SU-DHL-6 (cell line): Measurements from ENCODE around the gene VSTM4.

Source experiments
- H2AFZ ChIP-seq: fragments of 200-600 bp; sonication (generic); 2 replicates; pipeline ENCODE4 v1.6.1; 2014; ENCODE audit warnings: low read depth, mild to moderate bottlenecking, moderate library complexity, mixed read lengths, antibody characterized with exemption, low read length; ENCODE audit not compliant: severe bottlenecking
- H3F3A ChIP-seq: fragments of 200-600 bp; shearing (Covaris generic); 2 replicates; pipeline ENCODE4 v1.6.0; 2016; ENCODE audit warnings: antibody characterized with exemption, mild to moderate bottlenecking; ENCODE audit not compliant: insufficient read depth
- H3K27ac ChIP-seq: fragments of 200-600 bp; sonication (generic); 2 replicates; pipeline ENCODE4 v1.5.1; 2016; ENCODE audit warnings: low read depth, mild to moderate bottlenecking, low read length, moderate library complexity, mixed read lengths
- H3K27me3 ChIP-seq: fragments of 200-600 bp; sonication (generic), shearing (Covaris generic); 2 replicates; pipeline ENCODE4 v1.6.0; 2014; ENCODE audit warnings: mild to moderate bottlenecking, low read length
- H3K36me3 ChIP-seq: fragments of 200-600 bp; sonication (generic); 2 replicates; pipeline ENCODE4 v1.6.1; 2014; ENCODE audit warnings: mild to moderate bottlenecking, low read length, mixed read lengths
- H3K4me2 ChIP-seq: fragments of 300-600, 200-600 bp; shearing (Covaris generic), sonication (generic); 2 replicates; pipeline ENCODE4 v1.6.0; 2014; ENCODE audit warnings: low read length, low read depth, mild to moderate bottlenecking; ENCODE audit not compliant: poor library complexity, severe bottlenecking
- H3K4me3 ChIP-seq: fragments of 200-600 bp; sonication (generic); 2 replicates; pipeline ENCODE4 v1.5.1; 2014; ENCODE audit warnings: antibody characterized with exemption, low read length, mild to moderate bottlenecking, mixed read lengths; ENCODE audit not compliant: insufficient read depth, poor library complexity, severe bottlenecking
- H3K79me2 ChIP-seq: fragments of 200-600 bp; sonication (generic); 2 replicates; pipeline ENCODE4 v1.6.1; 2014; ENCODE audit warnings: mild to moderate bottlenecking, low read length, moderate library complexity; ENCODE audit not compliant: insufficient read depth
- H3K9ac ChIP-seq: fragments of 200-600 bp; sonication (generic); 2 replicates; pipeline ENCODE4 v1.7.0; 2014; ENCODE audit warnings: mild to moderate bottlenecking, low read length
- H3K9me2 ChIP-seq: fragments of 200-600 bp; sonication (generic); replicated peaks from 2 replicates; pipeline ENCODE4 v1.6.1; 2014; ENCODE audit warnings: low read length; ENCODE audit not compliant: insufficient read depth
- H3K9me3 ChIP-seq: fragments of 200-600 bp; sonication (generic); 2 replicates; pipeline ENCODE4 v1.6.1; 2014; ENCODE audit warnings: low read length, mixed read lengths; ENCODE audit not compliant: insufficient read depth
- H4K20me1 ChIP-seq: fragments of 200-600 bp; sonication (generic); 2 replicates; pipeline ENCODE4 v1.6.1; 2014; ENCODE audit warnings: low read depth, mild to moderate bottlenecking, antibody characterized with exemption, low read length, moderate library complexity, mixed read lengths
- CTCF ChIP-seq: fragments of 200-600 bp; sonication (generic); IDR thresholded peaks from one replicate; pipeline ENCODE4 v1.5.1; 2017; ENCODE audit warnings: antibody characterized with exemption, mild to moderate bottlenecking, low read length, moderate library complexity; ENCODE audit not compliant: insufficient read depth, poor library complexity, severe bottlenecking
- EZH2phosphoT487 ChIP-seq: fragments of 200-600 bp; sonication (generic), shearing (Covaris generic); conservative IDR thresholded peaks from 2 replicates; pipeline ENCODE4 v1.6.1; 2018; ENCODE audit warnings: mild to moderate bottlenecking, antibody characterized with exemption, low read length, moderate library complexity, mixed read lengths

The VSTM4 gene

GRCh38 chr10:49152663-49153062 lies 37.3 kb upstream of the VSTM4 start:
- Histone ChIP-seq H3K9me2 (no peaks in the 10 kb centered on the region), H3K36me3 (no peaks in the 10 kb centered on the region), H4K20me1 (no peaks in the 10 kb centered on the region), H3K4me2 (no peak overlapping the region), H3K27ac (no peak overlapping the region), H3F3A (no peaks in the 10 kb centered on the region), H3K4me3 (no peak overlapping the region), H3K9ac (no peak overlapping the region), H3K27me3 (no peaks in the 10 kb centered on the region), H2AFZ (no peak overlapping the region), H3K9me3 (no peaks in the 10 kb centered on the region), H3K79me2 (no peaks in the 10 kb centered on the region)
- TF ChIP-seq CTCF: no peak
- no peak for TF ChIP-seq EZH2phosphoT487

- H3K36me3 ChIP-seq: no peaks in the 10 kb centered on the region
- no peak overlapping the region for H2AFZ ChIP-seq
- no peaks in the 10 kb centered on the region for H4K20me1 ChIP-seq
- H3K9me3 ChIP-seq: no peaks in the 10 kb centered on the region
- H3K4me2 ChIP-seq: no peak overlapping the region
- H3K27me3 ChIP-seq: no peaks in the 10 kb centered on the region
- no peaks in the 10 kb centered on the region for H3K9me2 ChIP-seq
- H3K9ac ChIP-seq: no peak overlapping the region
- no peak overlapping the region for H3K27ac ChIP-seq
- no peak overlapping the region for H3K4me3 ChIP-seq
- no peaks in the 10 kb centered on the region for H3K79me2 ChIP-seq
- no peaks in the 10 kb centered on the region for H3F3A ChIP-seq
- no peak for TF ChIP-seq EZH2phosphoT487
- TF ChIP-seq CTCF: no peak
These were observed 36.7 kb upstream of the VSTM4 start for GRCh38 chr10:49152037-49152436.

- no peaks in the 10 kb centered on the region for H3F3A ChIP-seq
- no peak overlapping the region for H2AFZ ChIP-seq
- H3K27me3 ChIP-seq: no peaks in the 10 kb centered on the region
- no peak overlapping the region for H3K4me2 ChIP-seq
- TF ChIP-seq EZH2phosphoT487 (no peak), CTCF (no peak)
- no peaks in the 10 kb centered on the region for H3K9me2 ChIP-seq
- H3K9me3 ChIP-seq: no peaks in the 10 kb centered on the region
- H3K9ac ChIP-seq: no peak overlapping the region
- no peaks in the 10 kb centered on the region for H3K36me3 ChIP-seq
- no peak overlapping the region for H3K27ac ChIP-seq
- H3K79me2 ChIP-seq: no peaks in the 10 kb centered on the region
- no peaks in the 10 kb centered on the region for H4K20me1 ChIP-seq
- H3K4me3 ChIP-seq: no peak overlapping the region
These were observed 36.2 kb upstream of the VSTM4 start for GRCh38 chr10:49151481-49151880.

- TF ChIP-seq CTCF (no peak), EZH2phosphoT487 (no peak)
- H3K4me2 ChIP-seq: no peak overlapping the region
- no peaks in the 10 kb centered on the region for H4K20me1 ChIP-seq
- no peaks in the 10 kb centered on the region for H3K79me2 ChIP-seq
- no peaks in the 10 kb centered on the region for H3K9me3 ChIP-seq
- no peaks in the 10 kb centered on the region for H3K36me3 ChIP-seq
- no peaks in the 10 kb centered on the region for H3K9me2 ChIP-seq
- H3K27ac ChIP-seq: no peak overlapping the region
- H3K27me3 ChIP-seq: no peaks in the 10 kb centered on the region
- H3K4me3 ChIP-seq: no peak overlapping the region
- no peaks in the 10 kb centered on the region for H3F3A ChIP-seq
- no peak overlapping the region for H3K9ac ChIP-seq
- H2AFZ ChIP-seq: no peak overlapping the region
These were observed 35.7 kb upstream of the VSTM4 start for GRCh38 chr10:49151025-49151445.
